Testis (tissue), 2 donors: ENCODE results near the gene TRMT5.

Experiments
- CTCF ChIP-seq, 3 experiments: fragments of 450-650 bp in 2 of 3; fragments of 200-600 bp in 1 of 3; sonication (generic) in 1 of 3; IDR thresholded peaks; one replicate each; pipeline ENCODE4 v1.5.1; 2016 to 2019; ENCODE audit warnings: antibody characterized with exemption in 3 of 3, mild to moderate bottlenecking in 2 of 3, moderate library complexity in 1 of 3
- POLR2A ChIP-seq: fragments of 450-650 bp; IDR thresholded peaks from one replicate; pipeline ENCODE4 v1.6.1; 2017; ENCODE audit warnings: antibody characterized with exemption, mild to moderate bottlenecking, moderate library complexity

DNA sequence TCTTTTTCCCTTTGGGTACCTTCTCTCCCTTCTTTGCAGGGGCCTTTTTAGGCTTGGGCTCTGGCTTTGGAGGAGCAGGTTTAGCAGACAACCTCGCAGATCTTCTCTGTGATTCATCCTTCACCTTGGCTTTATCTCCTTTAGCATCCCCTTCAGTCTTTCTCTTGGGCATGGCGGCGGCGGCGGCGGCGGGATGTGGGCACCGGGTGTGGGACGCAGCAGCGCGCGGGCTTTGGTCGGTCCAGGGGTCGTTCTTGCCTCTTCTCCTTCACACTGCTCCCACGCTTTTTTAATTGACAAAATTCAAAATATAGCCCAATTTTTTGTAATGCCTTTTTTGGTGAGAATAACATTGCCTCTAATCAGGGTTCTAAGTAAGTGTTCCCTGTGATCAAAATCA is 8.6 kb downstream of the TRMT5 start:
- TF ChIP-seq CTCF (IDR thresholded peaks at IDR 0.05) (no peak), POLR2A (no peak)
